ENCODE results near the gene SLC45A1. TPM values are rescaled to one million over a fixed set of nuclear protein-coding genes. Genes with fewer than 3 reads are reported as not detected.

Gene SLC45A1
- total RNA-seq, 1 donor from 2014 or later, result 1.2 TPM

DNA sequence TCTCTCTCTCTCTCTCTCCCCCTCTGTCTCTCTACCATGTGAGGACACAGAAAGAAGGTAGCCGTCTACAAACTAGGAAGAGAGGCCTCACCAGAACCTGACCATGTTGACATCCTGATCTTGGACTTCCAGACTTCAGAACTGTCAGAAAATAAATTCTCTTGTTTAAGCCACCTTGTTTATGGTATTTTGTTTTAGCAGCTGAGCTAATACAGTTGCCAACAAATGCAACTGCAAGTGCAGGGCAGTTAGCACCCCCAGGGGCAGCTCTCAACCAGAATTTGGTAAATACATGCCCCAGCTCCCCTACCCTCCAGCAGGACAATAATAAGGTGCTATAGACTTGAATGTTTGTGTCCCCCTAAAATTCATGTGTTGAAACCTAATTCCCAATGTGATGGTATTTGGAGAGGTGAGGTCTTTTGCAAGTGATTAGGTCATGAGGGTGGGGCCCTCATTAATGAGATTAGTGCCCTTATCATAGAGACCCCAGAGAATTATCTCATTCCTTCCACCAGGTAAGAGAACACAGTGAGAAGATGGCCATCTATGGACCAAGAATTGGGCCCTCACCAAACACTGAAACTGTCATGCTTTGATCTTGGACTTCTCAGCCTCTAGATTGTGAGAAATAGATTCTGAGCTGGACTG lies 6.7 kb upstream of the SLC45A1 start:
- DNase-seq (ENCODE audit: low read depth, low spot score), result no peak

DNA sequence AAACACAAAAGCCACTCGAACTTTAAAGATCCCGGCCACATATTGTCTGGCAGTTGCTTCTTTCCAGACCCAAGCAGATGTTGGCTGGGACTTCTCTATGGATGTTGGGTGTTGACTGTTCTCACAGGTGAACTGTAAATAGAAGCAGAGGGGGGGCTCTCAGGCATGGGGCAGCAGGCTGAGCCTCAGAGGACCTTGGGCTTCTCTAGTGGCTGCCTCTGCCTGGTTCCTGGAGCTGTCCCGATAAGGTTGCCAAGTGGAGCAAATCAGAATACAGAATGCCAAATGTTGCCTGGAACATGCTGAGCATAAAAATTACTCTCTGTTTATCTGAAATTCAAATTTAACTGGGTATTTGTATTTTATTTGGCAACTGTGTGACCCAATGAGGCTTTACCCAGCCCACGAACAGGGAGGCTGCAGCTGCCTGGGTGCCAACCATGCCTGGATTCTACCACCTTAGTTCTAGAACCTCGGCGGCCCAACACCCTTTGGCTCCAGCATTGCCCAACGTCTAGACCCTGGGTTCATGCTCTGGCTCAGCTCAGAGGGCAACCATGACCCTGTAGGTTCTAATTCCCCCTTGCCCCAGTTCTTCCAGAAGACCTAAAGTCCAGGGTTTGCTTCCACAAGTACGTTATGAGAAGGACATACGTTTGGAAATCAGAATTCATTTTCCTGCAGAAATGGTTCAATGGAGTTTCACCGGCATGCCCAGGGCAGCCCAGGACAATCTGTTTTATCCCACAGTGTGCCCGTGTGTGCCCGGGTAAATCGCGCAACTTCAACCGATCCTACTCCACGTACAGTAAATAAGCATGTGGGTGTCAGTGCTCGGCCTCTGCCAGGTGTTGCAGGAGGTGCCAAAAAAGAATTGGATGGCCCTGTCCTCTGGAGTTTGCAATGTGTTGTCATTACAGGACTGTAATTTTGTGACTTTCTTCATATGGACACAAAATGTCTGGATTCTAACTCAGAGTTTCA lies 5.4 kb upstream of the SLC45A1 start:
- DNase-seq (ENCODE audit: low read depth, low spot score), result no peak

DNA sequence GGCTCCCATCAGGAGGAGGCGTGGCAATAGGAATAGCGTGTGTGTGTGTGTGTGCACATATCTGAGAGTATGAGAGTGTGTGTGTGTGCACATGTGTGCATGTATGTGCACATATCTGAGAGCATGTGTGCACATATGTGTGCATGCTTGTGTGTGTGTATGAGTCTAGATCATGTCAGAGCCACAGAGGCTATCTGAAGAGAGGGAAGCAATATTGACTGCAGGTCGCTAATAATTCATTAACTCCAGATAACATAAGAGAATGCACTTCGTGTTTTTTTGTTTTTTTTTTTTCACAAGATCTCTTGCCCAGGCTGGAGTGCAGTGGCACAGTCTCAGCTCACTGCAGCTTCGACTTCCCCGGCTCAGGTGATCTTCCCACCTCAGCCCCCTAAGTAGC lies 4.7 kb upstream of the SLC45A1 start:
- DNase-seq (ENCODE audit: low read depth, low spot score), result no peak

DNA sequence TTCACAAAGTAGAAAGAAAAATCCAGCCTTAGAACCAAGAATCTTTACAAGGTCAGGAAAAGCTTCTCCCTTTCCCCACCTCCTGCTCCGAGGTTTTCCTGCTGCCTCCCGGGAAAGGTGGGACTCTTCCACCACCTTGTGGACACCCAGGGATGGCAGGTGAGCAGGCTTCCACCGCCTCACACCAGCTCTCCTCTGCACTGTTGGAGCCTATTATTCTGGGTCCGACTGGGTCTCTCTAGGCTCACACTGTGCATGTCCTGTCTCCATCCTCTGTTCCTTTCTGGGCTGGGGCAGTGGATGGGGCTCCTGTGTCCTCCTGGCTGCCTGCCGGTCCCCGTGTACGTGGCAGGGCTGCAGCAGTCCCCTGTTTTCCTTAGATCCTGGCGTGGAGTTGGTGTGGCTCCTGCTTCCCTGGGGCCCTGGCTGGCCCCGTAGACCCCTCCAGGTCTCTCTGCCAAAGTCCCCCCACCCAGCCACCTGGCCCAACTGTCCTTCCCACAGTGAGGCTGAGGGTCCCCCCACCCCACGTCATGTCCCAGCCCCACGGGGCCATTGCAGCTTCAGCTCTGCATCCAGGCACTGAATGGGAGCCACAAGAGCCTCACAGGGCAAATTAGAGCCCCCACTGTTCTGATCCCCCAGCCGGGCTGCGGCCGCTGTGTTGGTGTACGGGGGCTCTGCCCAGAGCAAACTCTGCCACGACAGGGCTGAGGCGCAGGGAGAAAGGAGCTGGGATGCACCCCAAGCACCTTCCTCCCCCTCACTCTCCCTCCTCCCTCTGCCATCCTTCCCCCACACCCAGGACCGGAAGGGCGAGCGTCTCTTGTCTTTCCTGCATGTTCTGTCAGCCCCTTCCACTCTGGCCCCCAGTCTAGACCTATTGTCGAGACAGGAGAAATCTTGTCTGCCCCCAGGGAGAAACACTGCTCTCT lies 3.3 kb upstream of the SLC45A1 start:
- DNase-seq (ENCODE audit: low read depth, low spot score), result peak; percentile 41

DNA sequence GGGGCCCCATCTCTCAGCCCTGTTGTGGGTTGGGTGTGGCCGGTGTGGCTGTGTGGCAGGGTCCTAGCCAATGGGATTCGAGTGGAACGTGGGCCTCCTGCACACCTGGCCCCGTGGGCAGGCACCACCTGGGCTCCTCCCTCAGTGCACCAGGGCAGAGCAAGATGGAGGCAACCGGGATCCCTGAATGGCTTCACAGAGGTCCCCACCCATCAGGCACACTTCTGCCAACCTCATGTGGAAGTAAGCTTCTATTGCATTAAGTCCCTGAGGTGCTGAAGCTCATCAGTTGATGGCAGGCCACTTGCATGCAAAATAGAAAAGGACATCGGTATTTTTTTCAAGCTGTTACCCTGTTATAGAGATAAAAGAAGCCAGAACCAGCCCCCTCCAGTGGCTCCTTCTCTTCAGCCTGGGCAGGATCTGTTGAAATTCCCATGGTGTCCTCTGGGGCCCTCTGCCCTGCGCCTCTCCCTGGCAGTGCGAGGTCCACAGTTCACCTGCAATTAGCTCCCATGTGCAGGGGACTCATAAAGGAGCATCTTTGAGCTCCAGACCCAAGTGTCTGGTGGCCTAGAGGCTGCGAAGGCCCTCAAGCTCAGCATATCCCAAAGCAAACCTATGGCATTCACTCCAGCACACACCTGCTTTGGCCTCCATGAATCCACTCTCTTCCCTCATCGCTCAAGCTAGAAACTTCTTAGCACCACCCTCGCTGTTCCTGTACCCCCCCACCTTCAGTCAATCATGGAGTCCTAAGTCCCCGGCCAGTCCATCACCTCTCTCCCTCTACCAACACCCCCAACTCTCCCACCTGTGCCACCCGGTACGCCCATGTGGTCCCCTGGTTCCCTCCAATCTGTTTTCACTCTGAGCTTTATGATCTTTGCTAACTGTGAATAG lies 2.1 kb upstream of the SLC45A1 start:
- DNase-seq (ENCODE audit: low read depth, low spot score), result no peak

DNA sequence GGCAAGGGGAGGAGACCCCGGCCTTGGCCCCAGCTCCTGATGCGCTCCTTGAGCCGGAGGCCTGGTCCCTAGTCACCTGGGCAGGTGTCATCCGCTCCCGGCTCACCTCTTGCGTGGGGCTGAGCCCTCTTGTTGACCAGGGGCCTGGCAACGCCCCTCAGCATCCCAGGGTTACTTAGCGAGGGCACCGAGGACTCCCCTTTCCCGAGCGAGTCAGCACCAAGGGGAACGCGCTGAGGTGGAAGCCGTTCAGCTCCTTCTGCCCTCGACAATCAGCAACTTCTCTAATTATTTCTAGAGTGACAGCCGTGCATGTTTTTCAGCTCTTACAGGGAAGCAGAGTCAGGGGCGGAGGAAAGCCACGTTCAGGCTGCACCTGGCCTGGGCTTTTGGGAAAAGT lies 522 bp downstream of the SLC45A1 start:
- DNase-seq (ENCODE audit: low read depth, low spot score), result no peak

DNA sequence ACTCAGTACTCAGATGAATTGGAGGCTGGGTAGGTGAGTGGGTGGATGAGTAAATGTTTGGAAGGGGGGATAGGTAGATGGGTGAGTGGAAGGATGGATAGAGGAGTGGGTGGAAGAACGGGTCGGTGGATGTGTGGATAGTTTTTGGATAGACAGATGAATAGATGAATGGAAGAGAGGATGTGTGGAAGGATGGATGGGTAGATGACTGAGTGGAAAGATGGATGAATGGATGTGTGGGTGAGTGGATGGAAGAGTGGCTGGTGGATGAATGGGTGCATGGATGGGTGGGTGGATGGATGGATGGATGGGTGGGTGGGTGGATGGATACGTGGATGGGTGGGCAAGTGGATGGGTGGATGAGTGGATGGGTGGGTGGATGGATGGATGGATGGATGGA lies 3.7 kb downstream of the SLC45A1 start:
- DNase-seq (ENCODE audit: low read depth, low spot score), result no peak

DNA sequence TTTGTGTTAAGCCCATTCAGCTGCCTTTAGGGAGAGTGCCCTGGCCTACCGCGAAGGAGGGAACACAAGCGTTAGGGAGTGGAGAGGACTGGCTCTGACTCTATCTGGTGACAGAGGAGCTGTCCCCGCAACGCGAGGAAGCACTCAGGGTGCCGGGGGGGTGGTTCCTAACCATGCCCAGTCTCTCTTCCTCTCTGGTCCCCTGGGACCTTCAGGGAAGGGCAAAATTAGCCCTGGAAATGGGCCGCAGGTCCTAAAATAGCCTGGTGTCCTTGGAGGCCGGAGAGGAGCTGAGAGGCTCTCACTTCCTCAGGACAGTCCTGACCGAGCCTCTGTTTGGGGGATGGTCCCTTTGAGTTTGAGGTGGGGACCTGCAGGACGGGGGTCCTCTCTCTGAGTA lies 5.8 kb downstream of the SLC45A1 start:
- no peak for DNase-seq (ENCODE audit: low read depth, low spot score)

DNA sequence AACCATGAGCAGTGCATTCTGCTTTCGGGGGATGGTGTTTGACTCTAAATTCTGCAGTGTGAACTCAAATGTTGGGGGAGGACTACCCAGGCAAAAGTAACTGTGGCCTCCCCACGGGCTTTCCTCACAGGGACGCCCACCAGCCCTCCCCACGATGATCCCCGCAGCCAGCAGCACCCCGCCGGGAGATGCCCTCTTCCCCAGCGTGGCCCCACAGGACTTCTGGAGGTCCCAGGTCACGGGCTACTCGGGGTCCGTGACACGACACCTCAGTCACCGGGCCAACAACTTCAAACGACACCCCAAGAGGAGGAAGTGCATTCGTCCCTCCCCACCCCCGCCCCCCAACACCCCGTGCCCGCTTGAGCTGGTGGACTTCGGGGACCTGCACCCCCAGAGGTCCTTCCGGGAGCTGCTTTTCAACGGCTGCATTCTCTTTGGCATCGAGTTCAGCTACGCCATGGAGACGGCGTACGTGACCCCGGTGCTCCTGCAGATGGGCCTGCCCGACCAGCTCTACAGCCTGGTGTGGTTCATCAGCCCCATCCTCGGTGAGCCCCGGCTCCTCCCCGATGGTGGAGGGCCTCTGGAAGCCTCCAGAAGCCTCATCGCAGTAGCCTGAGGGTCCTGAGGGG lies 6.4 kb downstream of the SLC45A1 start:
- no peak for DNase-seq (ENCODE audit: low read depth, low spot score)

DNA sequence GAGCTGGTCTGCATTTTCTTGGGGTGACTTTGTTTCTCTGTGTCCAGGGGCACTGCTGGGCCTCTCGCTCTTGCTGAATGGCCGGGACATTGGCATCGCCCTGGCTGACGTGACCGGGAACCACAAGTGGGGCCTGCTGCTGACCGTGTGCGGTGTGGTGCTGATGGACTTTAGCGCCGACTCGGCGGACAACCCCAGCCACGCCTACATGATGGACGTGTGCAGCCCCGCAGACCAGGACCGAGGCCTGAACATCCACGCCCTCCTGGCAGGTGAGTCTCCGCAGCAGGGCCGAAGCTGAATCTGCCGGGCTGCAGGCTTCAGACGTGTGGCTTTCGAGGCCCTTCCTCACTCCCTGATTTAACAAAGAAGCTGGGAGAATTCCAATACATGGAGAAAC lies 7.9 kb downstream of the SLC45A1 start:
- no peak for DNase-seq (ENCODE audit: low read depth, low spot score)

DNA sequence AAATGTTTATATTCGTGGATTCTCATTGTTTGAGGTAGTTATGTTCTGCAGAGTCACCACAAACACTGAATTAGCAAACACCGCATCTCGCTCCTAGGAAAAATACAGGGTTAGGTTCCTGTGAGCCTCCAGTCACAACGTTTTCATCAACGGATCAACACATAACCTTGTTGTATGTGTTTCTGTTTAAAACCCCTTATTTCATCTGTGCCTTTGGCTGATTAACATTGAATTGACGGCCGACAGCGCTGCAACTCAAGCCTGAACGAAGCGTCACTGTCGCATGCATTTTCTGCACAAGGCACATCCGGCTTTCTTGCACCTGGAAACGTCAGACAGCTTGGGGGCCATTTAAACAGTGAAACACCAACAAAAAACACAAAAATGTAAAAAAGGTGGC lies 8.4 kb downstream of the SLC45A1 start:
- no peak for DNase-seq (ENCODE audit: low read depth, low spot score)

DNA sequence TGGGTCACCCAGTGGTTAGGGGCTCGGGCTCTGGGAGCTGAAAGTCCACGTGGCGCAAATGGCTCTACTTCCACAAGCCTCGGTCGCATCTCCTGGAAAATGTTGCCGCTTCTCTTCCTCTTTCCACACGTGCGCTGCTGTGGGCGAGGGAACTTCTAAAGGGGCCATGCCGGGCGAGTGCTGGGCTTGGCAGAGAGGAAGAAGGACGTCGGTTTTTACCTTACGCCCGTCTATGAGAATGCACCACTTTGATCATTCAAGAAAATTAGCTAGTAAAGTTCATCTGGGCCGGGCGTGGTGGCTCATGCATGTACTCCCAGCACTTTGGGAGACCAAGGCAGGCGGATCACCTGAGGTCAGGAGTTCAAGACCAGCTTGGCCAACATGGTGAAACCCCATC lies 10.4 kb downstream of the SLC45A1 start:
- no peak for DNase-seq (ENCODE audit: low read depth, low spot score)

DNA sequence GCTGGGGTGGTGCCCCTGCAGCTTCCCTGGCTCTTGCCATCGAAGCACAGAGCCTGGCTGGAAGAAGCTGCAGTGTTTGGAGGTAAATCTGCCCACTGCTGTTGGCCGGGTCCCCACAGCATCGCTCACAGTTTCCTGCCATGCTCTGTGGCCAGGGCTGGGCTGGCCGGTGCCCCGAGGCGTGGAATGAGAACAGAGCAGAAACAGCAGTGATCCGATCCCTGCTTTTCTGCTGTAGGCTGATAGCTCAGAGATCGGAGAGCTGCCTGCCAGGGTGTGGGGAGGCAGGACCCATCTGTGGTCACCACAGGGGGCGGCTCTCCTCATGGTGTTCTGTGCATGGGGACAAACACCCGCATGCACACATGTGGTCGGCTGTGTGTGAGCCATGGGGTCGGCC lies 11.5 kb downstream of the SLC45A1 start:
- no peak for DNase-seq (ENCODE audit: low read depth, low spot score)

DNA sequence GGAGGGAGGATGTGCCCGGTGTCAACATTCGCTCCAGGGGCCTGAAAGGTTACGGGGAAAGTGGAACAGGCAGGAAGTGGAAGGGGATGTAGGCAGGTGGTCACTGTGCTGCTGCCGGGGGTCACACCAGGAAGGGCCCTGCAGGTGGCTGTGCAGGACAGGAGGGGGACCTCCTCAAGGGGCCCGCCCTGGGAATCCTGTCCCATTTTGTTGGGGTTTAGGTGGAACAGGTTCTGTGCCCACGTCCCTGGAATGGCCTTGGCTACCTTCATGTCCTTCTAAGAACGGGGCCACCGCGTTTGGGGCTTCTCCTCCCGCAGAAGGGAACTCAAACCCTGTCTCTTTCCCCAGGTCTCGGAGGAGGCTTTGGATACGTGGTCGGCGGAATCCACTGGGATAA lies 11.9 kb downstream of the SLC45A1 start:
- DNase-seq (ENCODE audit: low read depth, low spot score), result no peak

DNA sequence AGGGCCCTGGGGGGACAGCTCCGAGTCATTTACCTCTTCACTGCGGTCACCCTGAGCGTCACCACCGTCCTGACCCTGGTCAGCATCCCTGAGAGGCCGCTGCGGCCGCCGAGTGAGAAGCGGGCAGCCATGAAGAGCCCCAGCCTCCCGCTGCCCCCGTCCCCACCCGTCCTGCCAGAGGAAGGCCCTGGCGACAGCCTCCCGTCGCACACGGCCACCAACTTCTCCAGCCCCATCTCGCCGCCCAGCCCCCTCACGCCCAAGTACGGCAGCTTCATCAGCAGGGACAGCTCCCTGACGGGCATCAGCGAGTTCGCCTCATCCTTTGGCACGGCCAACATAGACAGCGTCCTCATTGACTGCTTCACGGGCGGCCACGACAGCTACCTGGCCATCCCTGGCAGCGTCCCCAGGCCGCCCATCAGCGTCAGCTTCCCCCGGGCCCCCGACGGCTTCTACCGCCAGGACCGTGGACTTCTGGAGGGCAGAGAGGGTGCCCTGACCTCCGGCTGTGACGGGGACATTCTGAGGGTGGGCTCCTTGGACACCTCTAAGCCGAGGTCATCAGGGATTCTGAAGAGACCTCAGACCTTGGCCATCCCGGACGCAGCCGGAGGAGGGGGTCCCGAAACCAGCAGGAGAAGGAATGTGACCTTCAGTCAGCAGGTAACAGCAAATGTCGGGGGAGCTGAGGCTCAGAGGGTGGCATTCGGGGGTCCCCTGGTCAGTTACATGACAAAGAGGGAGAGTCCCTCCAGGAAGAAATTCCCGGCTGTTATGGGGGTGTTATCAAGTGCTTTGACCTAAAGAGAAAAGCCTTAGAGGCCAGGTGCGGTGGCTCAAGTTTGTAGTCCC lies 12.6 kb downstream of the SLC45A1 start:
- DNase-seq (ENCODE audit: low read depth, low spot score), result no peak

DNA sequence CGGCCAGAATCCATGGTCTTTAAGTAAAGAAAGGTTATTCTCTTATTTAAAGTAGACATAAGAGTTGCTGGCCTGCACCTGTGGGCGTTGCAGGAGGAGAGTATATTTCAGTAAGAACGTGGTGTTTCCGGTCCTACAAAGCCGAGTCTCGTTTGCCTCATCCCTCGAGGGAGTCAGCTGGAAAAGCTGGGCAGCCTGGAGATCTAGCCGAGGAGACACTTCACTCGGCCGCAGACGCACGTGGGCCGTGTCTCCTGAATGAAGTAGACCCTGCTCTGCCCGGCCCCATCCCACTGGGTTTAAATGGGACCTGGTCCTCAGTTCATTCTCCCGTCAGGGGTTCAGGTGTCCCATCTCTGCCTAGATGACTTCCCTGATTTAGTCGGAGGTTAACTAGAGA lies 14.9 kb downstream of the SLC45A1 start:
- no peak for DNase-seq (ENCODE audit: low read depth, low spot score)

DNA sequence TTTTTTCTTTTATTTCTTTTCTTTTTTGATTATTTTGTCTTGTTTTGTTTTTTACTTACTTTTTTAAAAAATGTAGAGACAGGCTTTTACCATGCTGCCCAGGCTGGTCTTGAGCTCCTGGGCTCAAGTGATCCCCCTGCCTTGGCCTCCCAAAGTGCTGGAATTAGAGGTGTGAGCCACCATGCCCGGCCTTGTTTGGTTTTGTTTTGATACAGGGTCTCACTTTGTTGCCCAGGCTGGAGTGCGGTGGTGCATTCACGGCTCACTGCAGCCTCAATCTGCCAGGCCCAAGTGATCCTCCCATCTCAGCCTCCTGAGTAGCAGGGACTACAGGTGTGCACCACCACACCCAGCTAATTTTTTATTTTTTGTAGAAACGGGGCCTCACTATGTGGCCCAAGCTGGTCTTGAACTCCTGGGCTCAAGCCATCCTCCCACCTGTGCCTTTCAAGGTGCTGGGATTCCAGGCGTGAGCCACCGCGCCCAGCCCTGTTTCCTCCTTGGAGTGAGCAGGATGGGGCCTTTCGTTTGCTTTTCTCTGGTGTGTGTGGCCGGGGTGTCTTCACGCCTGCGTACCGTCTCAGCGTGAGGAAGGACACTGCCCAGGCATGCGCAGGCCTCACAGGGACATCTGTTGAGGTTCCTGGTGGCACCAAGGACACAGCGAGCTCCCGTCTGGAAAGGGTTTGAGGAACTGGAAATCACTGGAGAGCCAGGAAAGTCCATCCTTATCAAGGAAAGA lies 15.5 kb downstream of the SLC45A1 start:
- no peak for DNase-seq (ENCODE audit: low read depth, low spot score)

DNA sequence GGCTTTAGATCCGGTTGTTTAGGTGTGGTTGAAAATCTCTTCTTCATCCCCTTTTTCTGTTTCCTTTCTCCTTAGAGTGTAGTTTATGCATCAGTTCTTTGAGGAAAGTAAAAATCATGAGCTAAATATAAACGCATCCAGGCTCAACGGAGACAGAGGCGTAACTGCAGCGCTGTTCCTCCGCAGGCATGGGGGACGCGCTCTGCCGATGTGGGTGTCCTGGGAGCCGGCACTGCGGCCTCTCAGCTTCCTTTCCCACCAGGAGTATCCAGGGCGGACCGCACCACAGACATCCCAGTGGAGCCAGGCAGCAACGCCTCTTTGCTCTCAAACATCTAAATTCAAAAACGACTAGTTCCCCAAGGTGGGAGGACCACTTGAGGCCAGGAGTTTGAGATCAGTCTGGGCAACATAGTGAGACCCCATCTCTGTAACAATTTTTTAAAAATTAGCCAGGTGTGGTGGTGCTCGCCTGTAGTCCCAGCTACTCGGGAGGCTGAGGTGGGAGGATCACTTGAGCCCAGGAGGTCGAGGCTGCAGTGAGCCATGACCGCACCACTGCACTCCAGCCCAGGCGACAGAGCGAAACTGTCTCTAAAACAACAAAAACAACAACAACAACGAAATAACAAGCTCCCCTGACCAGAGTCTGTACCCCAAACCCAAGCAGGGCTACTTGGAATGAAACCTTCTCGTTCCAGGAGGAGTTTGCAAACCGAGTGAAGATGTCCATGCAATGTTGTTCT lies 16.4 kb downstream of the SLC45A1 start:
- DNase-seq (ENCODE audit: low read depth, low spot score), result no peak
